ENCODE data around the gene CDK14.

Gene CDK14

DNA sequence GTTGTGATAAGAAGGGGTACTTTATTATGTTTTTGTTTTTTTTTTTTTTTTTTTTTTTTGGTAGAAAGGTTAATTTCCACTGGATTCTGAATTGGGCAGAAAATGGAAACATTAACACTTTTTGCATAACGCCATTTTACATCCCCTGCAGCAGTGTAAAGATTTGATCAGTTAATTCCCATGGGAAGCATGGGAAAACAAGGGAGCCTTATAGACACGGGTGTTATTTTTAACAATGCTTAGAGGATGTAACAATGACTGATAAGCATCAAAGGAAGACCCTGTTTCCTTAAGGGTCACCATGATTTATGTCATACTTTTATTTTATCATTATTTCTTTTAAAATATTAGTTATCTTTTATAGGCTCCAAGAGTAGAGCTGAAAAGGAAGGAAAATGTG, 140.2 kb downstream of the CDK14 start:
- H3K4me3 Mint-ChIP-seq, result no peak overlapping the region
- H3K9me3 Mint-ChIP-seq, result peaks cover 30% of the 10 kb centered on the region
- TF ChIP-seq, protein P1, sequence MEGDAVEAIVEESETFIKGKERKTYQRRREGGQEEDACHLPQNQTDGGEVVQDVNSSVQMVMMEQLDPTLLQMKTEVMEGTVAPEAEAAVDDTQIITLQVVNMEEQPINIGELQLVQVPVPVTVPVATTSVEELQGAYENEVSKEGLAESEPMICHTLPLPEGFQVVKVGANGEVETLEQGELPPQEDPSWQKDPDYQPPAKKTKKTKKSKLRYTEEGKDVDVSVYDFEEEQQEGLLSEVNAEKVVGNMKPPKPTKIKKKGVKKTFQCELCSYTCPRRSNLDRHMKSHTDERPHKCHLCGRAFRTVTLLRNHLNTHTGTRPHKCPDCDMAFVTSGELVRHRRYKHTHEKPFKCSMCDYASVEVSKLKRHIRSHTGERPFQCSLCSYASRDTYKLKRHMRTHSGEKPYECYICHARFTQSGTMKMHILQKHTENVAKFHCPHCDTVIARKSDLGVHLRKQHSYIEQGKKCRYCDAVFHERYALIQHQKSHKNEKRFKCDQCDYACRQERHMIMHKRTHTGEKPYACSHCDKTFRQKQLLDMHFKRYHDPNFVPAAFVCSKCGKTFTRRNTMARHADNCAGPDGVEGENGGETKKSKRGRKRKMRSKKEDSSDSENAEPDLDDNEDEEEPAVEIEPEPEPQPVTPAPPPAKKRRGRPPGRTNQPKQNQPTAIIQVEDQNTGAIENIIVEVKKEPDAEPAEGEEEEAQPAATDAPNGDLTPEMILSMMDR (IDR thresholded peaks at IDR 0.05; ENCODE audit: unreplicated experiment in 3 of 3), result no peak
- peaks cover 46% of the 10 kb centered on the region for H3K36me3 Mint-ChIP-seq (ENCODE audit: low read depth)
- H3K4me1 Mint-ChIP-seq, result no peaks in the 10 kb centered on the region
- no peak overlapping the region for H3K27ac Mint-ChIP-seq
- no peaks in the 10 kb centered on the region for H3K27me3 Mint-ChIP-seq (ENCODE audit: low read depth)

DNA sequence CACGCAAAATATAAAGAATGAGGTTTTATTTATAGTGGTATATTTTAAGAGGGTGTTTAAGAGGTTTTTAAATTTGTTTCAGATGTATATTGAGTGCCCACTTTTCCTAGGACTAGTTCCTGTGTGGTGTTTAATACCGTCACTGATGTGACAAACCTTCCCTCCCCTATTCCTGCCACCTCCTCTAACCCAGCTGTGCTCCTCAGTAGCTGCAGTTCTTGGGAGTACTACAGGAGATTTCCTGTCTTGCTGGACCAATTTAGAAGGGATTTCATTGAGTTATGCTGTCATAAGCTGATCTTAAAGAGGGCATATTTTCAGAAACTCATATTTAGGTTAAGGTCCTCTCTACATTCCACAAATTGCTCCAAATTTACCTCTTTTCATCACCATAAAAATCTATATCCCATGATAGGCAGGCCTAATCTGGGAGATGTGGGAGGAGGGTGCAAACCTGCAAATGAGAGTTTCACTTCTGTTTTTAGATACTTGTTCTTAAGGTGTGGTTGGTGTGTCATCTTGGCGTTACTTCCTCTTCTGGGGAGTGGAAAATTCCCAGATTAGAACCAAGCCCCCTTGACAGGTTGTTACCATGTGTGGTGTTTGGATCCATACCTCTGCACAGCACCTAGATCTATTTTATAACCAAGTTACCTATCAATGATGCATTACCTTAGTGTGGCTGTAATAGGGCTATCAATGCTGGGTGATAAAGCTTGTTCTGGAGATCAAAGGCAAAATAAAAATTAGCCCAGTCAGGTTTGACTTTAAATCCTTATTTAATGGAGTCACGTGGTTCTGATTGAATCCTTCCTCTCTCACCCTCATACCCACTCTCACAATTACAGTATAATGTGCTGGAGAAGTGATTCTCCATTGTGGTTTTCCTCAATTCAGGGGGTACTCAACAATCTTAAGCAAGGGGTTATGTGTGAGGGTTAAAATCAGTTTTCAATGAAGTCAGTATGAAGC, 141.1 kb downstream of the CDK14 start:
- no peak overlapping the region for H3K4me3 Mint-ChIP-seq
- TF ChIP-seq, protein P1 (IDR thresholded peaks at IDR 0.05; ENCODE audit: unreplicated experiment in 3 of 3), result no peak
- no peaks in the 10 kb centered on the region for H3K4me1 Mint-ChIP-seq
- H3K27ac Mint-ChIP-seq, result no peak overlapping the region
- H3K36me3 Mint-ChIP-seq (ENCODE audit: low read depth), result peaks cover 37% of the 10 kb centered on the region
- peaks cover 23% of the 10 kb centered on the region for H3K9me3 Mint-ChIP-seq
- no peaks in the 10 kb centered on the region for H3K27me3 Mint-ChIP-seq (ENCODE audit: low read depth)

DNA sequence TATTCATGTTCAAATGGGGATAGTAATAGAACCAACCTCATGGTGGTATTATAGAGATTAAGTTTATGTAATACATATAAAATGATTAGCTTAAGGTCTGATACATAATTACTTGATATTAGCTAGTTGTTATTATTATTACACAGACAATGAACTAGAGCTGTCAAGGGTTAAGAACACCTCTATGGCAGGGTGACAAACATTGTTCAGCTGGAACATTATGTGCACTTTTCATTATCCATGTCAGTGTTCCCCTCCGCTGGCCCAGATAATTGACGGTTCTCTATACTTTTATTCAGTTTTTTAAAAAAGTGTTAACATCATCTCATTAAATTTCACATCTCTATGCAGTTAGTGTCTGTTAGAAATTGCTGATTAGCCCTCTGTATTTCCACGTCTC, 142.1 kb downstream of the CDK14 start:
- Mint-ChIP-seq H3K27ac (no peak overlapping the region), H3K36me3 (ENCODE audit: low read depth) (peaks cover 27% of the 10 kb centered on the region), H3K4me3 (no peak overlapping the region), H3K9me3 (peaks cover 15% of the 10 kb centered on the region), H3K27me3 (ENCODE audit: low read depth) (no peaks in the 10 kb centered on the region), H3K4me1 (no peaks in the 10 kb centered on the region)
- TF ChIP-seq, protein P1 (IDR thresholded peaks at IDR 0.05; ENCODE audit: unreplicated experiment in 3 of 3), result no peak

DNA sequence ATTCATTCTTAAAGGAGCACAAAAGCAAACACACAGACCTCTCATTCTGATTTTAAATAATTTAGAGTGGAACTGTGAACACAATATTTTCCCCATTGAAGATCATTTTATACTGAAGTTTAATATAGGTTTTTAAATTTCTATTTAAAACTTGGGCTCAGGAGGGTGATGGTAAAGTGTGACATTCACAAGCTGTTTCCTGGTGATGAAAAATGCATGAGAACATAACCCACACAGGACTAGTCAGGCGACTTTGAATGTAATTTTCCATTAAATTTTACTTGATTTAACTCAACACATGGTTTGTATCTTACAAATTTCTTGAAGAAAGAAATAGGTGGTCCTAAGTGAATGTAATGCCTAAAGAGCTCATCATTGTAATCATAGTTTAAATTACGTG, 143.6 kb downstream of the CDK14 start:
- no peaks in the 10 kb centered on the region for H3K27me3 Mint-ChIP-seq (ENCODE audit: low read depth)
- TF ChIP-seq, protein P1 (IDR thresholded peaks at IDR 0.05; ENCODE audit: unreplicated experiment in 3 of 3), result no peak
- H3K4me1 Mint-ChIP-seq, result no peaks in the 10 kb centered on the region
- peaks cover 3% of the 10 kb centered on the region for H3K9me3 Mint-ChIP-seq
- H3K36me3 Mint-ChIP-seq (ENCODE audit: low read depth), result peaks cover 13% of the 10 kb centered on the region
- H3K4me3 Mint-ChIP-seq, result no peak overlapping the region
- H3K27ac Mint-ChIP-seq, result no peak overlapping the region

DNA sequence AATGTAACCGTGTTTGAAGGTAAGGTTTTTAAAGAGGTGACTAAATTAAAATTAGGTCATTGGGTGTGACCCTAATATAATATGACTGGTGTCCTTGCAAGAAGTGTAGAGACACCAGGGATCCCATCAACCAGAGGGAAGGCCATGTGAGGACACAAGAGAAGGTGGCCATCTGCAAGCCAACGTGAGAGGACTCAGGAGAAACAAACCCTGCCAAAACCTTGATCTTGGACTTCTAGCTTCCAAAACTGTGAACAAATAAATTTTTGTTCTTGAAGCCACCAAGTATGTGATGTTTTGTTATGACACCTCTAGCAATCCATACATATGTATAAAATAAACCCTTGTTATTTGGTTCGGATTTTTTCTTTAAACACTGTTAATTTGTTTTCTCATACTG, 144.3 kb downstream of the CDK14 start:
- Mint-ChIP-seq H3K27ac (no peak overlapping the region), H3K9me3 (peaks cover 3% of the 10 kb centered on the region), H3K27me3 (ENCODE audit: low read depth) (no peaks in the 10 kb centered on the region), H3K4me1 (no peaks in the 10 kb centered on the region), H3K4me3 (no peak overlapping the region), H3K36me3 (ENCODE audit: low read depth) (peaks cover 13% of the 10 kb centered on the region)
- TF ChIP-seq, protein P1 (IDR thresholded peaks at IDR 0.05; ENCODE audit: unreplicated experiment in 3 of 3), result no peak

DNA sequence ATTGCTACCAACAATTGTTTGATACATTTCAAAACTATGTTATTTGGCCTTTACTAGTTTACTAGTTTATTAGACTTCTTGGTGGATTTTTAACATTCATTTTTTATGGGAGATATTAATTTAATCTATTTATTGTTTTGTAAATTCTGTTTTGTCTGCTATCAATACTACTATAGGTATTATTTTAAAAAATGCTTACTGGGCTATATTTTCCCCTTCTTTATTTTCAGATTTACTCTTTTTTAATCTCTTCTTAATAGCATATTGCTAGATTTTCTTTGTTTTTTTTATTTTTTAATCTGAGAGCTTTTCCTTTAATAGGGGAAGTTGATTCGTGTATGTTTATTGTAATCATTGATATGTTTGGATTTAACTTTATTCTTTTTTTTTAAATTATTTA, 147.5 kb downstream of the CDK14 start:
- Mint-ChIP-seq H3K27ac (no peak overlapping the region), H3K9me3 (no peaks in the 10 kb centered on the region), H3K27me3 (ENCODE audit: low read depth) (no peaks in the 10 kb centered on the region), H3K4me3 (no peak overlapping the region), H3K36me3 (ENCODE audit: low read depth) (peaks cover 4% of the 10 kb centered on the region), H3K4me1 (no peaks in the 10 kb centered on the region)
- TF ChIP-seq, protein P1 (IDR thresholded peaks at IDR 0.05; ENCODE audit: unreplicated experiment in 3 of 3), result no peak

All from nephron (organoid).